HG02588 (cell line): ENCODE data around the gene STRBP.

Experiments used
- ATAC-seq: cut with Tn5 transposase; IDR thresholded peaks from one replicate; pipeline ENCODE4 v1.9.1; 2021; ENCODE audit warnings: mild to moderate bottlenecking, moderate library complexity; ENCODE audit not compliant: unreplicated experiment

Gene STRBP

GRCh38 chr9:123135430-123135829 lies 133.0 kb downstream of the STRBP start:
- no peak for ATAC-seq

- ATAC-seq, result no peak
Observed at GRCh38 chr9:123132696-123133095, 135.7 kb downstream of the STRBP start.

DNA sequence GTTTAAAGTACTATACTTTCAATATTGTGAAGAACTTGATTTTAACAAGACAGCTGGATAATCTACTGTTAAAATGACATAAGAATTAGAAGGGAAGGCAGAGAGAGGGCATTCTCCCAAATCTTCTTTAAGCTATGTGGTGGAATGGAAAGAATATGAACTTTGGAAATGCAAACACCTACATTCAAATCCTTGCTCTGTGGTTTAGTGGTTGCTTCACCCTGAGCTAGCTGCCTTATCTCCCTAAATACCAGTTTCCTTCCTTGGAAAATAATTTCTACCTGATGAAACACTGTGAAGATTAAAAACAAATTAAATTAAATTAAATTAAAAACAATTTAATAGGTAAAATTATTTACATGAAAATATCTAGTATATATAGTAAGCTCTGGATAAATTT lies 136.4 kb downstream of the STRBP start:
- ATAC-seq, result no peak

DNA sequence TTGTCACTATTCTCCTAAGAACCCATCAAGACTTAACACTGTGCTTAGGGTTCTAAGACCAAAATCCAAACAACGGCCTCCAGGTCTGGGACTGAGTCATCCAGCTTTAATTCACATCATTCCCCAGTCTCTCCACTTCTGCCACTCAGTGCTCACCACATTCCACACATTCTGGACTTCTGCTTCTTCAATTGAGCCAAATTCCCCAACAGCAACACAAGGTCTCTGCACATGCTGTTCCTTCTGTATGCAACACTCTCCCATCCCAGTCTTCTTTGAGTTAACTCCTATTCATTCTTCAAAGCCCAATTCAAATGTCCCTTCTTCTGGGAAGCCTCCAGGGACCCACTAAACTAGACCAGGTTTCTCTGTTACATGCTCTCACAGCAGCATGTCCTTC lies 137.1 kb downstream of the STRBP start:
- no peak for ATAC-seq

DNA sequence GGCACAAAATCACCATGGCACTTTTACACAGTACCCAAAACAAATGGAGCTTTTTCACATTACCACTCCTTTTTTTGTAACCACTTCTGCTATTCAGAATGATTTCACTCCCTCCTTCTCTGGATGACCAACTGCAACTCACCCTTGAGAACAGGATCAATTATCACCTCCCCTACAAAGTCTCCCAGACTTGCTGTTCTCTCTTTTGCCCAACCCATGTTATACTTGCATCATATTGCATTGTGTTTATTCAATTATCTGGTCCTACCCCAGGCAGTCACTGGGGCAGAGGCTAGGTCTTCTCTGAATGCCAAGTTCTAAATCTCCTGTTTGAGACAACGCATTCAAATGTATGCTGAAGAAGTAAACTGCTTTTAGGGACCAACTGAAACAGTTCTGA lies 139.0 kb downstream of the STRBP start:
- ATAC-seq, result no peak

- ATAC-seq, result no peak
Observed at GRCh38 chr9:123128591-123128990, 139.8 kb downstream of the STRBP start.

DNA sequence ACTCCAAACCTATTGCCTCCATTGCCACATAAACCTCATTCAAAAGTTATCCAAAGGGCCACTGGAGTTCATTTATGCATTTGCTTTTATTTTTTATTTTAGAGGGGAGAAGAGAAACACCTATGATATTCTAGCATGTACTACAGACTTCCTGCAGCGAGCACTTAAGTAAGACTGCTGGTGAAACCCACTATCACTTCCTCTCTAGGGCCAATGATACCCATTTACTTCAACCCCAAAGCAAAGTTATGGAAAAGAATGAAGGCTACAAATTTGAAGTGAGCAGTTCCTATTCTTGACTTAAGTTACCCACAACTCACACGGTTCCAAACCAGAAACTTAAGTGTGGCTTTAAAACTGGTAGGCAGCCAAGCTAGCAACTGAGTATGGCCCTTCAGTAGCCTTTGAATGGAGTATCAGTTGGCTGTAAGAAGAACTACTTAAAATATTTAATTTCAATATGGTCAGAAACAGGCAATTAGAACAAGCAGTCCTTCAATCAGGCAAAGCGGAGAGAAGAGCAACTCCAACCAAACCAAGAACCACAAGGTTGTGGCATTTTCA lies 140.8 kb downstream of the STRBP start:
- ATAC-seq, result no peak

DNA sequence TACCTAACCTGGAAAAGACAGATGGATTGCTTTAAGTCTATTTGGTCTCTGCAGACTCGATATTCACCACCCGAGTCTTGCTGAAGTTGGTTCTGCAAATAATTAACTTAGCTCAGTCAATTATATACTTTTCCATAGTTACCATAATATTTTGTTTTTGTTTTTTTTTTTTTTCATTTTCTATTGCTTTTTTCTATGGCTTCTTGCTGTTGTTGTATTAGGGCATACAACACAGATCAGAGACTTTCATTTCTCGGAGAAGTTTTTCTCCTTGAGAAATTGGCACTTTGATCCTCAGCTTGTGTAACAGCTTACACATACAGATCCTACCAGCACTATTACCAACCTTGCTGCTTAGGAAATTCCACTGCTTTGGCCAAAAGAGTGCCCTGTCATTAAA lies 146.9 kb downstream of the STRBP start:
- no peak for ATAC-seq

GRCh38 chr9:123120953-123121352 lies 147.4 kb downstream of the STRBP start:
- no peak for ATAC-seq

DNA sequence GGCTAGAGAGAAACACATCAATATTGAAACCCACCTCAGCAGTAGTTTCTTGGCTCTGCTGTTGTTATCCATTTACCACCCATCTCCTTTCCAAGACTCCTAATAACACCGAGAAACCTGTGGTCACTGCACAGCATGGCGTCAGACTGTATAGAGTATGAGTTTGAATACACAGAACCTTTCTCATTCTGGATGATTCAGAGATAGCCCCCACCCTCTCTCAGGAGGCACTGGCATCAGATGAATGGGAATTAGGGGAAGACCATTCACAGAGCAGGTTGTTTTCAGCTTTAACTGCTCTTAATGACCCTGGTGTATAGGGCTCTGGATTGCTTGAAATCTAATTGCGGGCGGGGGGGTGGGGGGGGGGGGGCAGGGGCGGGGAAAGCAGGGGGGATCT lies 148.3 kb downstream of the STRBP start:
- ATAC-seq, result no peak

DNA sequence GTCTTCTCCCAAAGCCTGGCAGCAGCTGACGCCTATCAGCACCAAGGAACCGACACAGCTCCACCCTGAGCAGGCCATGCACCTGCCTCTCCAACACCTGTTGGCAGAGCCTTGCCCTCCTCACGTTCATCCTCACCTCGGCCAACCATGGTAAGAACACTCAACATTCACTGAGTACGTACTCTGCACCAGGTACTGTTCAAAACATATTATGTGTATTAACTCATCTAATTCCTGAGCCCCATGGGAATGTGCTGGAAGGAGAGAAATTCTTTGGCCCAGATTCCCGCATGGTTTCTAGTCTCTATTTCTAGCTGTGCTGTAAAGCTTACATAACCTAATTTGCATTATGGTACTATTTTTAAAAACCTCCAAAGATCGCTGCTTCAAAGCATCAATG lies 148.8 kb downstream of the STRBP start:
- no peak for ATAC-seq

DNA sequence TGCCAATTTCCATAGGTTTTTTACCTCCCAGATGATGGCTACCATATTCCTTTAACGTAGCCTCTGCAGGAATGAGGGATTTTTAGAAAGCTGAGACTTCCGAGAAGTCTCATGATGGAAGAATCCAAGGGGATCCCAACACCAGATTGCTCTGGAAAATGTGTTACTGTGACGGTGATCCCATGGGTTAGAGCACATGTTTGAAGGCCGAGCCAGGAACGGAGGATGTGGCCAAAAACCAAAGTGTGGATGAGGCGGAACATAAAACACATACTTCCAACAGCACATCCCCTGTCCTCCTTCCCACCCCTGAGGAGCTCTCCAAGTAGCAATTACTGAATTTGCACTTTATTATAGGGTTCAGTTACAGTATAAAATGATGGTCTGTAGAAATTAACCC lies 152.3 kb downstream of the STRBP start:
- ATAC-seq, result no peak

- no peak for ATAC-seq
Observed at GRCh38 chr9:123115146-123115913, 153.1 kb downstream of the STRBP start.

- ATAC-seq, result no peak
Observed at GRCh38 chr9:123113185-123113584, 155.2 kb downstream of the STRBP start.

DNA sequence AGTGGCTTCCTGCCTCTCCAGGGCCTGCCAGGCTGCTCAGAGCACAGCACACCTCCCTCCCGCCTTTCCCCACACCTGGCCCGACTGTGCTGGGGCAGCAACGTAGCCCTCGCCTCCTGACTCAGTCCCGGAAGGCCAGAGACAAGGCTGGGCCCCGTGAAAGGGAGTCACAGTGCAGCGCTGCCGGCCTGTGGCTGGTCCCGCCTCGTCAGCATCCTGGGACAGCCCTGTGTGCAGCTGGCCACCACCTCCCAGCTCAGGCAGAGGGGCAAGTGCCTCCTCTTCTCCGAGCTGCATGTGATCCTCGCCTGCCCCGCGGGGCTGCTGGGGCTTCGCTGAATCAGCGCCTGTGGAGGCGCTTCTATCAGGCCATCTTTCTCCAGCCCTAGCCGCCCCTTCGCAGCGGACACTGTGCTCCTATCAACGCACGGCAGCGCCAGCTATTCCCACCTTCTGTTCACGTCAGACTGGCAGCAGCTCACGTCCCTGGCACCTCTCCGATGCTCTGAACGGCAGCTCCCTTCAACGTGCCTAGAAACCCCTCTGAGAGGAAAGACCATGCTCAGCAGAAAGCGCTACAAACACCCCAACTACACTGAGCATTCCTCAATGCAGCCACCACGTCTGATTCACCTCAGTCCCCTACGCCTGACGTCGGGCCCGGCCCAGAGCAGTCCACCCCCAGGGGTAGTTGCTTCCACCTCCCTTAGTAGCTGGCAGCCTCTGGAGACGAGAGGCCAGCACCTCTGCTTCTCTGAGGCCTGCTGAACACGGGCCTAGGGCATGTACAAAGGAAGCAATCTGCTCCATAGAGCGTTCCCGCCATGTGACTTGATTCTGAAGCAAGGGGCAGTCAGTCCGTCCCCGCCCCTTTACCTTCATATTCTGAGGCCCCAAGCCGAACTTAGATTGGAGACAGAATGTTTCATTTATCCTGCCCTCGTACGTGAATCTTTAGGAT lies 156.1 kb downstream of the STRBP start:
- no peak for ATAC-seq

DNA sequence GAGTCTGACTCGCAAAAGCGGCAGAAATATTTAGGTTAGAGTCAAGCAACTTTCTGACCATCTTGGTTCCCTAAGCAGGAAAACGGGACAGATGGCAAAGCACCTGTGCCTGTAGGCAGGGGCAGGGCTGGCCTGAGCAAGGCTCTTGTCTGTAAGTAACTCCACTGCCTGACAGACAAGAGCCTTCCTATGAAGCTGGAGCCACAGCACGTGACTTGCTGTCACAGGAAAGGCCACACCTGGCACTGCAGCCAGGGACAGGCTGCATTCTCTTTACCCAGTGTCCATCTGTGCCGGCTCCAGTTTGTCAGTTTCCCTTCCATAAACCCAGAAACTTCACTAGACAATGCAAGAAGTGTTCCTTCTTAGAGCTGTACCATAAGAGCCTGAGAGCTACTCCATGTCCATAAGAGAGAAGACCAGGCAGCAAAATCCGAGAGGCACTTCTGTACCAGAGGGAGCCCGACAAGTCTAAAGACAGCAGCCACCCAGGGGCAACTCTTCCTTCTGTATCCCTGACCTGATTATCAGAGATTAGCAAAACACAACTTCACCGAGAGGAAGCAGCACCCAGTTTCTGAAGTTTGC lies 156.9 kb downstream of the STRBP start:
- no peak for ATAC-seq

- ATAC-seq, result no peak
Observed at GRCh38 chr9:123109540-123110279, 158.7 kb downstream of the STRBP start.

GRCh38 chr9:123108976-123109375 lies 159.4 kb downstream of the STRBP start:
- no peak for ATAC-seq

GRCh38 chr9:123107639-123108285 lies 160.6 kb downstream of the STRBP start:
- ATAC-seq, result no peak

- ATAC-seq, result no peak
Observed at GRCh38 chr9:123105490-123105889, 162.9 kb downstream of the STRBP start.
